Measurements from ENCODE around the gene MCM6. TPM values are rescaled to one million over a fixed set of nuclear protein-coding genes. Genes with fewer than 3 reads are reported as not detected.

Gene MCM6
- polyA plus RNA-seq, 1 of the 3 experiments (the other 2 are of a cell fraction), result 18.4 TPM

DNA sequence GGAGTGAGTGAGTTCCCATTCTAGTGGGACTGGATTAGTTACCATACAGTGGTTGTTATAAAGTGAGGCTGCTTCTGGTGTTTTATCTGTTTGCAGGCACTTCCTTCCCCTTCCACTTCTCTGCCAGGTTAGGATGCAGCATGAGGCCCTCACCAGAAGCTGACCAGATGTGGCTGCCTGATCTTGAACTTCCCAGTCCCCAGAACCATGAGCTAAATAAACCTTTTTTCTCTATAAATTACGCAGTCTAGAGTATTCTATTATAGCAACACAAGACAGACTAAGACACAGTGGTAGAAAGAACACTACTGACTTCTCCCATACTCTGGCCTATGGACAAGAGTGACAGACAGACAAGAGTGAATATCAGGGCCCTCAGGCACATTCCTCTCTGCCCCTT, 53.4 kb downstream of the MCM6 start:
- DNase-seq, result no peak
- Histone ChIP-seq H3K9me2 (no peaks in the 10 kb centered on the region), H3K4me1 (ENCODE audit: control insufficient read depth in 1 of 2, insufficient read depth in 2 of 2, low read depth in 1 of 2, low read length in 1 of 2) (peaks cover 0 to 4% of the 10 kb centered on the region in 2 experiments; a peak in 2 of 4 replicates), H3K36me3 (replicated peaks in 1 of 2; ENCODE audit: control insufficient read depth in 1 of 2, insufficient read depth in 2 of 2, low read length in 1 of 2) (no peaks in the 10 kb centered on the region), H2AFZ (ENCODE audit: low read depth) (no peak overlapping the region), H3K4me2 (no peak overlapping the region), H3K9me3 (no peaks in the 10 kb centered on the region), H3K79me2 (ENCODE audit: insufficient read depth) (no peaks in the 10 kb centered on the region), H3K27ac (ENCODE audit: low read depth in 2 of 2, low read length in 1 of 2) (no peak overlapping the region), H3K4me3 (ENCODE audit: low read depth in 2 of 2, low read length in 1 of 2) (no peak overlapping the region), H4K20me1 (ENCODE audit: insufficient read depth) (no peaks in the 10 kb centered on the region), H3F3A (replicated peaks; ENCODE audit: insufficient read depth) (no peaks in the 10 kb centered on the region), H3K27me3 (ENCODE audit: insufficient read depth) (no peaks in the 10 kb centered on the region), H3K9ac (no peak overlapping the region)
- ChIA-PET POLR2A (no interaction called here), CTCF (interaction anchor here (1.1 kb wide), 1 partner anchor 36 kb away, joined by 4 read pairs; no protein-coding TSS in a partner anchor)
- TF ChIP-seq RCOR1 (IDR thresholded peaks at IDR 0.05; ENCODE audit: low read length) (no peak), FOXM1 (IDR thresholded peaks at IDR 0.05; ENCODE audit: low read depth) (no peak), FOXJ3 (CRISPR knock-in tag; IDR thresholded peaks at IDR 0.05) (no peak), TAF1 (IDR thresholded peaks at IDR 0.05; ENCODE audit: borderline replicate concordance, low read depth, low read length) (no peak), GATA2 (CRISPR knock-in tag; IDR thresholded peaks at IDR 0.05) (no peak), YY1 (IDR thresholded peaks at IDR 0.05; ENCODE audit: low read depth) (no peak), RAD21 (IDR thresholded peaks at IDR 0.05; ENCODE audit: low read length) (no peak), POLR2AphosphoS5 (IDR thresholded peaks at IDR 0.05; ENCODE audit: low read depth, low read length) (no peak), MEF2A (IDR thresholded peaks at IDR 0.05; ENCODE audit: borderline replicate concordance, low read depth) (no peak), EP300 (IDR thresholded peaks at IDR 0.05; ENCODE audit: borderline replicate concordance in 1 of 2, low read depth in 1 of 2, low read length in 1 of 2) (no peak), NRF1 (IDR thresholded peaks at IDR 0.05; ENCODE audit: low read depth, low read length) (no peak), SIN3A (IDR thresholded peaks at IDR 0.05; ENCODE audit: borderline replicate concordance, low read depth, low read length) (no peak), CHD2 (IDR thresholded peaks at IDR 0.05; ENCODE audit: low read length, partially characterized antibody) (no peak)
- TF ChIP-seq, protein P1, sequence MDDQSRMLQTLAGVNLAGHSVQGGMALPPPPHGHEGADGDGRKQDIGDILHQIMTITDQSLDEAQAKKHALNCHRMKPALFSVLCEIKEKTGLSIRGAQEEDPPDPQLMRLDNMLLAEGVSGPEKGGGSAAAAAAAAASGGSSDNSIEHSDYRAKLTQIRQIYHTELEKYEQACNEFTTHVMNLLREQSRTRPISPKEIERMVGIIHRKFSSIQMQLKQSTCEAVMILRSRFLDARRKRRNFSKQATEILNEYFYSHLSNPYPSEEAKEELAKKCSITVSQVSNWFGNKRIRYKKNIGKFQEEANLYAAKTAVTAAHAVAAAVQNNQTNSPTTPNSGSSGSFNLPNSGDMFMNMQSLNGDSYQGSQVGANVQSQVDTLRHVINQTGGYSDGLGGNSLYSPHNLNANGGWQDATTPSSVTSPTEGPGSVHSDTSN (IDR thresholded peaks at IDR 0.05), result no peak
- TF ChIP-seq, protein P2, sequence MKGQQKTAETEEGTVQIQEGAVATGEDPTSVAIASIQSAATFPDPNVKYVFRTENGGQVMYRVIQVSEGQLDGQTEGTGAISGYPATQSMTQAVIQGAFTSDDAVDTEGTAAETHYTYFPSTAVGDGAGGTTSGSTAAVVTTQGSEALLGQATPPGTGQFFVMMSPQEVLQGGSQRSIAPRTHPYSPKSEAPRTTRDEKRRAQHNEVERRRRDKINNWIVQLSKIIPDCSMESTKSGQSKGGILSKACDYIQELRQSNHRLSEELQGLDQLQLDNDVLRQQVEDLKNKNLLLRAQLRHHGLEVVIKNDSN (IDR thresholded peaks at IDR 0.05; ENCODE audit: borderline replicate concordance, low read depth), result no peak
- TF ChIP-seq, protein P3, sequence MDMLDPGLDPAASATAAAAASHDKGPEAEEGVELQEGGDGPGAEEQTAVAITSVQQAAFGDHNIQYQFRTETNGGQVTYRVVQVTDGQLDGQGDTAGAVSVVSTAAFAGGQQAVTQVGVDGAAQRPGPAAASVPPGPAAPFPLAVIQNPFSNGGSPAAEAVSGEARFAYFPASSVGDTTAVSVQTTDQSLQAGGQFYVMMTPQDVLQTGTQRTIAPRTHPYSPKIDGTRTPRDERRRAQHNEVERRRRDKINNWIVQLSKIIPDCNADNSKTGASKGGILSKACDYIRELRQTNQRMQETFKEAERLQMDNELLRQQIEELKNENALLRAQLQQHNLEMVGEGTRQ (IDR thresholded peaks at IDR 0.05; ENCODE audit: borderline replicate concordance, low read depth, low read length), result no peak
- TF ChIP-seq, protein P4, sequence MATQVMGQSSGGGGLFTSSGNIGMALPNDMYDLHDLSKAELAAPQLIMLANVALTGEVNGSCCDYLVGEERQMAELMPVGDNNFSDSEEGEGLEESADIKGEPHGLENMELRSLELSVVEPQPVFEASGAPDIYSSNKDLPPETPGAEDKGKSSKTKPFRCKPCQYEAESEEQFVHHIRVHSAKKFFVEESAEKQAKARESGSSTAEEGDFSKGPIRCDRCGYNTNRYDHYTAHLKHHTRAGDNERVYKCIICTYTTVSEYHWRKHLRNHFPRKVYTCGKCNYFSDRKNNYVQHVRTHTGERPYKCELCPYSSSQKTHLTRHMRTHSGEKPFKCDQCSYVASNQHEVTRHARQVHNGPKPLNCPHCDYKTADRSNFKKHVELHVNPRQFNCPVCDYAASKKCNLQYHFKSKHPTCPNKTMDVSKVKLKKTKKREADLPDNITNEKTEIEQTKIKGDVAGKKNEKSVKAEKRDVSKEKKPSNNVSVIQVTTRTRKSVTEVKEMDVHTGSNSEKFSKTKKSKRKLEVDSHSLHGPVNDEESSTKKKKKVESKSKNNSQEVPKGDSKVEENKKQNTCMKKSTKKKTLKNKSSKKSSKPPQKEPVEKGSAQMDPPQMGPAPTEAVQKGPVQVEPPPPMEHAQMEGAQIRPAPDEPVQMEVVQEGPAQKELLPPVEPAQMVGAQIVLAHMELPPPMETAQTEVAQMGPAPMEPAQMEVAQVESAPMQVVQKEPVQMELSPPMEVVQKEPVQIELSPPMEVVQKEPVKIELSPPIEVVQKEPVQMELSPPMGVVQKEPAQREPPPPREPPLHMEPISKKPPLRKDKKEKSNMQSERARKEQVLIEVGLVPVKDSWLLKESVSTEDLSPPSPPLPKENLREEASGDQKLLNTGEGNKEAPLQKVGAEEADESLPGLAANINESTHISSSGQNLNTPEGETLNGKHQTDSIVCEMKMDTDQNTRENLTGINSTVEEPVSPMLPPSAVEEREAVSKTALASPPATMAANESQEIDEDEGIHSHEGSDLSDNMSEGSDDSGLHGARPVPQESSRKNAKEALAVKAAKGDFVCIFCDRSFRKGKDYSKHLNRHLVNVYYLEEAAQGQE (IDR thresholded peaks at IDR 0.05; ENCODE audit: low read depth, low read length), result no peak
- 23% methylated on average over 1 of the region's 1 CpG for WGBS (ENCODE audit: low lambda C conversion rate)
